ENCODE measurements around the gene PTGES.
A peak's percentile ranks its signal among the peaks of the same experiment; 100 is the strongest.

PTGES gene

GRCh38 chr9:129732100-129732499 lies 20.7 kb downstream of the PTGES start:
- Histone ChIP-seq H3K27ac (no peak overlapping the region), H3K4me1 (ENCODE audit: control insufficient read depth in 1 of 2, insufficient read depth in 1 of 2, low read depth in 1 of 2, low read length in 1 of 2) (peaks cover 0 to 3% of the 10 kb centered on the region in 2 experiments), H3K9me3 (no peaks in the 10 kb centered on the region), H3K36me3 (no peaks in the 10 kb centered on the region), H3K27me3 (peaks cover 64% of the 10 kb centered on the region), H3K4me3 (ENCODE audit: low read depth in 1 of 2, low read length in 1 of 2) (no peak overlapping the region)
- TF ChIP-seq CTCF (IDR thresholded peaks at IDR 0.05) = no peak

- peaks cover 0 to 3% of the 10 kb centered on the region in 2 experiments for H3K4me1 ChIP-seq (ENCODE audit: control insufficient read depth in 1 of 2, insufficient read depth in 1 of 2, low read depth in 1 of 2, low read length in 1 of 2)
- TF ChIP-seq CTCF (IDR thresholded peaks at IDR 0.05) = no peak
- peaks cover 64% of the 10 kb centered on the region for H3K27me3 ChIP-seq
- H3K9me3 ChIP-seq = no peaks in the 10 kb centered on the region
- no peaks in the 10 kb centered on the region for H3K36me3 ChIP-seq
- no peak overlapping the region for H3K27ac ChIP-seq
- H3K4me3 ChIP-seq (ENCODE audit: low read depth in 1 of 2, low read length in 1 of 2) = no peak overlapping the region
Observed at GRCh38 chr9:129731477-129732085, 21.3 kb downstream of the PTGES start.

GRCh38 chr9:129728744-129729143 lies 24.1 kb downstream of the PTGES start:
- TF ChIP-seq CTCF (IDR thresholded peaks at IDR 0.05) = no peak
- no peaks in the 10 kb centered on the region for H3K36me3 ChIP-seq
- H3K9me3 ChIP-seq = no peaks in the 10 kb centered on the region
- H3K4me3 ChIP-seq (ENCODE audit: low read depth in 1 of 2, low read length in 1 of 2) = no peak overlapping the region
- H3K4me1 ChIP-seq (ENCODE audit: control insufficient read depth in 1 of 2, insufficient read depth in 1 of 2, low read depth in 1 of 2, low read length in 1 of 2) = peaks cover 0 to 4% of the 10 kb centered on the region in 2 experiments
- H3K27me3 ChIP-seq = peaks cover 53% of the 10 kb centered on the region
- no peak overlapping the region for H3K27ac ChIP-seq

GRCh38 chr9:129726322-129727160 lies 26.3 kb downstream of the PTGES start:
- H3K4me3 ChIP-seq (ENCODE audit: low read depth in 1 of 2, low read length in 1 of 2) = no peak overlapping the region
- peaks cover 0 to 4% of the 10 kb centered on the region in 2 experiments for H3K4me1 ChIP-seq (ENCODE audit: control insufficient read depth in 1 of 2, insufficient read depth in 1 of 2, low read depth in 1 of 2, low read length in 1 of 2)
- H3K36me3 ChIP-seq = no peaks in the 10 kb centered on the region
- TF ChIP-seq CTCF (IDR thresholded peaks at IDR 0.05) = peak; percentile 80
- H3K27ac ChIP-seq = no peak overlapping the region
- H3K9me3 ChIP-seq = no peaks in the 10 kb centered on the region
- H3K27me3 ChIP-seq = peaks cover 36% of the 10 kb centered on the region

GRCh38 chr9:129725795-129726251 lies 27.0 kb downstream of the PTGES start:
- Histone ChIP-seq H3K4me1 (ENCODE audit: control insufficient read depth in 1 of 2, insufficient read depth in 1 of 2, low read depth in 1 of 2, low read length in 1 of 2) (peaks cover 0 to 4% of the 10 kb centered on the region in 2 experiments), H3K9me3 (no peaks in the 10 kb centered on the region), H3K36me3 (no peaks in the 10 kb centered on the region), H3K4me3 (ENCODE audit: low read depth in 1 of 2, low read length in 1 of 2) (no peak overlapping the region), H3K27me3 (peaks cover 30% of the 10 kb centered on the region), H3K27ac (no peak overlapping the region)
- no peak for TF ChIP-seq CTCF (IDR thresholded peaks at IDR 0.05)
